ENCODE measurements around the gene C11orf65. TPM values are rescaled to one million over a fixed set of nuclear protein-coding genes. Genes with fewer than 3 reads are reported as not detected.

The C11orf65 gene
- total and polyA plus RNA-seq, 2 donors (not counting 1 experiment from before 2014, with no cell fraction given), result 0.25 to 1.4 TPM

- Histone ChIP-seq H2AFZ (ENCODE audit: insufficient read depth, low read depth, low read length, poor library complexity, severe bottlenecking) (no peak overlapping the region), H3K9ac (ENCODE audit: low read length) (no peak overlapping the region), H3K4me1 (ENCODE audit: control insufficient read depth in 2 of 2, insufficient read depth in 2 of 2, low read length in 2 of 2) (peaks cover 0 to 7% of the 10 kb centered on the region in 2 donors), H4K20me1 (ENCODE audit: control insufficient read depth, insufficient read depth, low read length, poor library complexity, severe bottlenecking) (no peaks in the 10 kb centered on the region), H3K4me3 (ENCODE audit: control extremely low read depth in 1 of 5, extremely low read depth in 1 of 5, insufficient read depth in 1 of 5, low read depth in 2 of 5, low read length in 4 of 5) (no peak overlapping the region), H3K27me3 (replicated peaks in 1 of 4; ENCODE audit: control extremely low read depth in 1 of 4, control insufficient read depth in 3 of 4, insufficient read depth in 4 of 4, low read length in 3 of 4) (no peaks in the 10 kb centered on the region), H3K9me3 (ENCODE audit: control extremely low read depth in 1 of 3, control insufficient read depth in 2 of 3, insufficient read depth in 1 of 3, low read length in 2 of 3) (no peaks in the 10 kb centered on the region), H3K36me3 (replicated peaks in 1 of 2; ENCODE audit: control extremely low read depth in 1 of 2, control insufficient read depth in 1 of 2, extremely low read depth in 1 of 2, insufficient read depth in 2 of 2, low read length in 1 of 2) (no peaks in the 10 kb centered on the region), H3K79me2 (ENCODE audit: control insufficient read depth, insufficient read depth, low read length) (no peaks in the 10 kb centered on the region), H3K4me2 (replicated peaks; ENCODE audit: low read depth, low read length, poor library complexity, severe bottlenecking) (no peak overlapping the region), H3K27ac (ENCODE audit: low read length in 2 of 2) (no peak overlapping the region)
- Mint-ChIP-seq H3K9me3 (ENCODE audit: insufficient read depth) (no peaks in the 10 kb centered on the region), H3K4me3 (no peak overlapping the region), H3K27me3 (peaks cover 2% of the 10 kb centered on the region), H3K27ac (no peak overlapping the region), H3K4me1 (peaks cover 13% of the 10 kb centered on the region)
- intact Hi-C loops (cut with micrococcal nuclease), result no loop called here
- POLR2A ChIA-PET, result no interaction called here
- no peak for DNase-seq
- ATAC-seq (ENCODE audit: low read depth), result no peak
- CTCF ChIA-PET, result no interaction called here
- TF ChIP-seq EZH2 (IDR thresholded peaks at IDR 0.05; ENCODE audit: borderline replicate concordance, insufficient read depth, low read depth, low read length, poor library complexity, severe bottlenecking), result no peak
- TF ChIP-seq, protein P1, sequence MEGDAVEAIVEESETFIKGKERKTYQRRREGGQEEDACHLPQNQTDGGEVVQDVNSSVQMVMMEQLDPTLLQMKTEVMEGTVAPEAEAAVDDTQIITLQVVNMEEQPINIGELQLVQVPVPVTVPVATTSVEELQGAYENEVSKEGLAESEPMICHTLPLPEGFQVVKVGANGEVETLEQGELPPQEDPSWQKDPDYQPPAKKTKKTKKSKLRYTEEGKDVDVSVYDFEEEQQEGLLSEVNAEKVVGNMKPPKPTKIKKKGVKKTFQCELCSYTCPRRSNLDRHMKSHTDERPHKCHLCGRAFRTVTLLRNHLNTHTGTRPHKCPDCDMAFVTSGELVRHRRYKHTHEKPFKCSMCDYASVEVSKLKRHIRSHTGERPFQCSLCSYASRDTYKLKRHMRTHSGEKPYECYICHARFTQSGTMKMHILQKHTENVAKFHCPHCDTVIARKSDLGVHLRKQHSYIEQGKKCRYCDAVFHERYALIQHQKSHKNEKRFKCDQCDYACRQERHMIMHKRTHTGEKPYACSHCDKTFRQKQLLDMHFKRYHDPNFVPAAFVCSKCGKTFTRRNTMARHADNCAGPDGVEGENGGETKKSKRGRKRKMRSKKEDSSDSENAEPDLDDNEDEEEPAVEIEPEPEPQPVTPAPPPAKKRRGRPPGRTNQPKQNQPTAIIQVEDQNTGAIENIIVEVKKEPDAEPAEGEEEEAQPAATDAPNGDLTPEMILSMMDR (IDR thresholded peaks at IDR 0.05), result no peak
- no CpG with 5 or more reads among the region's 5 CpGs for WGBS (ENCODE audit: insufficient coverage)
These were observed 34.1 kb upstream of the C11orf65 start for GRCh38 chr11:108501396-108501795.

DNA sequence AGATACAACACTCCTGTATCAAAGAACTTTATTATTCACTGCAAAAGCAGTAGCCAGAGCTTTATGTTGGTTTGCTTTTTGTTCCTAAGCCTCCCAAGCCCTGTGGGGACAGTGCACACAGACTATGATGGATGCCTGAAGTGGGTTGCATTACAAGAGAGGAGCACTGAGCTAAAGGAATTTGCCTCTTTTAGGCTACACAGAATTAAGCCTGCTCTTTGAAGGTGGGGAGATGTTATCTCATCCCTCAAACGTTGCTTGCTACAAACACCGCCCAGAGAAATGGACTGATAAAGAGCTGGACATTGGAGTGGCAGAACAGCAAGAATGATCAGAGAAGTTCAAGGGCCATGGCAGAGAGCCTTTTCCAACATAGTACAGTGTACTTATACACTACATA lies 33.4 kb upstream of the C11orf65 start:
- intact Hi-C loops (cut with micrococcal nuclease), result no loop called here
- no peaks in the 10 kb centered on the region for H3K36me3 ChIP-seq (replicated peaks in 1 of 2; ENCODE audit: control extremely low read depth in 1 of 2, control insufficient read depth in 1 of 2, extremely low read depth in 1 of 2, insufficient read depth in 2 of 2, low read length in 1 of 2)
- Mint-ChIP-seq H3K9me3 (ENCODE audit: insufficient read depth) (no peaks in the 10 kb centered on the region), H3K27me3 (no peaks in the 10 kb centered on the region), H3K4me3 (no peak overlapping the region), H3K27ac (no peak overlapping the region), H3K4me1 (peaks cover 13% of the 10 kb centered on the region)
- no peak overlapping the region for H3K27ac ChIP-seq (ENCODE audit: low read length in 2 of 2)
- no peaks in the 10 kb centered on the region for H3K27me3 ChIP-seq (replicated peaks in 1 of 4; ENCODE audit: control extremely low read depth in 1 of 4, control insufficient read depth in 3 of 4, insufficient read depth in 4 of 4, low read length in 3 of 4)
- H3K4me1 ChIP-seq (ENCODE audit: control insufficient read depth in 2 of 2, insufficient read depth in 2 of 2, low read length in 2 of 2), result peaks cover 0 to 7% of the 10 kb centered on the region in 2 donors
- H4K20me1 ChIP-seq (ENCODE audit: control insufficient read depth, insufficient read depth, low read length, poor library complexity, severe bottlenecking), result no peaks in the 10 kb centered on the region
- no peak for TF ChIP-seq EZH2 (IDR thresholded peaks at IDR 0.05; ENCODE audit: borderline replicate concordance, insufficient read depth, low read depth, low read length, poor library complexity, severe bottlenecking)
- TF ChIP-seq, protein P1 (IDR thresholded peaks at IDR 0.05), result no peak
- no peaks in the 10 kb centered on the region for H3K79me2 ChIP-seq (ENCODE audit: control insufficient read depth, insufficient read depth, low read length)
- no peaks in the 10 kb centered on the region for H3K9me3 ChIP-seq (ENCODE audit: control extremely low read depth in 1 of 3, control insufficient read depth in 2 of 3, insufficient read depth in 1 of 3, low read length in 2 of 3)
- H3K4me3 ChIP-seq (ENCODE audit: control extremely low read depth in 1 of 5, extremely low read depth in 1 of 5, insufficient read depth in 1 of 5, low read depth in 2 of 5, low read length in 4 of 5), result no peak overlapping the region
- H2AFZ ChIP-seq (ENCODE audit: insufficient read depth, low read depth, low read length, poor library complexity, severe bottlenecking), result no peak overlapping the region
- ChIA-PET POLR2A (no interaction called here), CTCF (no interaction called here)
- WGBS (ENCODE audit: insufficient coverage), result 100% methylated on average over 2 of the region's 2 CpGs
- ATAC-seq (ENCODE audit: low read depth), result no peak
- no peak overlapping the region for H3K9ac ChIP-seq (ENCODE audit: low read length)
- DNase-seq, result no peak
- no peak overlapping the region for H3K4me2 ChIP-seq (replicated peaks; ENCODE audit: low read depth, low read length, poor library complexity, severe bottlenecking)
